ENCODE data around the gene DDX54.

The DDX54 gene

DNA sequence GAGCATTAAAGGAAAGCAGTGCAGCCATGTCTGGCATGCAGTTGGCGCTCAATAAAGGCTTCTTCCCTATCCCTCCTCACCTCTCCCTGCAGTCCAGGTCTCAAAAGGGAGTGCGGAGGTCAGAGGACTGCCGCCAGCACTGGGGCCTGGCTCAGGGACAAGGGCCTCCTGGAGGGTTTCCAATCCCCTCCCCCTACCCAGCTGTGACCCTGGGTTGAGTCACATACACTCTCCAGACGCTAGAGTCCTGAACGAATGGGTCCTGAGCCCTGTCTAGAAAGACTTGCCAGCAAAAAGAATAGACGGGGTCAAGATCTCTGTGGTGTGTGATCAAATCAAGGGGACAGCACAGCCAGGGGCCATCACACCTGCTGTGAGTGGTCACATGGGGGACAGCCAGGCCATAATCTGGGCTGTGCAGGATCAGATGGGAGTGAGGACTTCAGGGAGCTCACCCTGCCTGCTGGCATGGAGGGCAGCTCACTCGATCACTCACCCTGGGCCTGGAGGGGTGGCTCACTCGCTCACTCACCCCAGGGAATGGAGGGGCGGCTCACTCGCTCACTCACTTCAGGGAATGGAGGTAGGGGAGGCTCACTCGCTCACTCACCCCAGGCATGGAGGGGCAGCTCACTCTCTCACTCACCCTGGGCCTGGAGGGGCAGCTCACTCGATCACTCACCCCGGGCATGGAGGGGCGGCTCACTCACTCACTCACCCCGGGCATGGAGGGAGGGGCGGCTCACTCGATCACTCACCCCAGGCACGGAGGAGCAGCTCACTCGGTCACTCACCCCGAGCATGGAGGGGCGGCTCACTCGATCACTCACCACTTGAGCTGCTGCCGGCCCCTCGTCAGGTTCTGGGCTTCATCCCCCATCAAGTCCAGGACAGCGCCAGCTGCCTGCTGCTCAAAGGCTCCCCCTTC lies 22.9 kb downstream of the DDX54 start:
- no peak for DNase-seq (ENCODE audit: low read depth in 2 of 2)

DNA sequence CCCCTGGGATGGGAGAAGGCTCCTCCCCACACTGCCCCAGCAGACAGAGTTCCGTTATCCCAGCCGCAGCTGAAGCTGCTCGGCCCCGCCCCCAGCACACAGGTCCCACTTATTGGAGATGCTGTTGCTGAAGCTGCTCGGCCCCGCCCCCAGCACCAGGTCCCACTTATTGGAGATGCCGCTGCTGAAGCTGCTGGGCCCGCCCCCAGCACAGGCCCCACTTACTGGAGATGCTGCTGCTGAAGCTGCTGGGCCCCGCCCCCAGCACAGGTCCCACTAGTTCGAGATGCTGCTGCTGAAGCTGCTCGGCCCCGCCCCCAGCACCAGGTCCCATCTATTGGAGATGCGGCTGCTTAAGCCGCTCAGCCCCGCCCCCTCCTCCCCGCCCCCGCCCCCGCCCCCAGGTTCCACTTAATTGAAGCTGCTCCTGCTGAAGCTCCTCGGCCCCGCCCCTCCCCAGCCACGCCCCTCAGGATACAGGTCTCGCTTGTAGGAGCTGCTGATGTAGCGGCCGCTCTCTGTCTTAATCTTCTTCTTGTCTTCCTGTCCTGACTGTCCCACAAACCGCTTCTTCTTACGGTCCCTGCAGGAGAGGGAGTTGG lies 23.8 kb downstream of the DDX54 start:
- DNase-seq (ENCODE audit: low read depth in 2 of 2): no peak

DNA sequence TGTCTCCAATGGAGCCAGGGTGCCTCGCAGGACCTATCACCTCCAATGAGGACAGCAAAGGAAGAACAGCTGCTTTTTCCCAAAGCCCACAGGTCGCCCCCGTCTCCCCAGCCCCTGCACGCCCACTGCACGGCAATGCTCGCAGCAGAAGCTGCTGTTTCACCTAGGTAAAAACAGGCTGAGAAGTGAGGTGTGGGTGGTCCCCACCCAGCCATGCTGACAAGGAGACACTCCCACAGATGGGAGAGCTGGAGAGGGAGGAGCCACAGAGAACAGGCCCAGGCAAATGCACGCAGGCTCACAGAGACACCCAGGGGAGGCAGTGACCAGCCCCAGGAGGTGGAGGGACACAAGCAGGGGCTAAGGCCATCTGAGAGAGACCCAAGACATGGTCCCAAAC lies 25.3 kb downstream of the DDX54 start:
- DNase-seq (ENCODE audit: low read depth in 2 of 2): no peak

DNA sequence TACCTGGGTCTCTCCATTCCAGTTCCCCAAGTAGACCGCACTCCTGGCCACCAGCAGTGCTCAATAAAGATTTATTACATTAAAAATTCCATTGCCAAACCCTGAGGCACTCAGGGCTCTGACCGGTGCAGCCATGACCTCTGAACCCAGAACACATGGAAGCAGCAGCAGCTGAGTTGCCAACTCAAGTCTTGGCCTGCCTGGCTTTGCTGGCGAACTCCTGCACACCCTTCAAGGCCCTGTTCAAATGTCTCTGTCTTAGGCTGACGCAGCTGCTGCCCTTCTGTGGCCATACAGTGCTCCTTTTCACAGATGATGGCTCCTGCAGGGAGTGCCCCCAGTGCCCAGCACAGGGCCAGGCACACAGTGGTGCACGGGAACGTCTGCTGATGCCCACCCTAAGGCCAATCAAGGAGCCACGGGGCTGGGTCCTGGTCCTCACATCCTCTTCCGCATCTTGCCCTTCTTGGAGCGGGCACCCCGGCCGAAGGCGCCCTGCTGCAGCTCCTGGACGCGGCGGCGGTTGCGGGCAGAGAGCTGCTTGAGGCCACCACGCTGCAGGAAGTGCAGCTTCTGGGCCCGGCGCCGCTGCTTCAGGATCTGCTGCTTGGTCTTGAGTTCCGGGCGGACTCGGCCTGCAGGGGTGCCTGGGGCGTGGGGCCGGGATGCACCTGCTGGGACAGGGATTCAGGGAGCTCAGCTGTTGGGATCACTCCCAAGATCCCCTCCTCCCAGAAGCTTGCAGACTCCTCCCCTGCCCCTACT lies 26.7 kb downstream of the DDX54 start:
- DNase-seq (ENCODE audit: low read depth in 2 of 2): no peak

DNA sequence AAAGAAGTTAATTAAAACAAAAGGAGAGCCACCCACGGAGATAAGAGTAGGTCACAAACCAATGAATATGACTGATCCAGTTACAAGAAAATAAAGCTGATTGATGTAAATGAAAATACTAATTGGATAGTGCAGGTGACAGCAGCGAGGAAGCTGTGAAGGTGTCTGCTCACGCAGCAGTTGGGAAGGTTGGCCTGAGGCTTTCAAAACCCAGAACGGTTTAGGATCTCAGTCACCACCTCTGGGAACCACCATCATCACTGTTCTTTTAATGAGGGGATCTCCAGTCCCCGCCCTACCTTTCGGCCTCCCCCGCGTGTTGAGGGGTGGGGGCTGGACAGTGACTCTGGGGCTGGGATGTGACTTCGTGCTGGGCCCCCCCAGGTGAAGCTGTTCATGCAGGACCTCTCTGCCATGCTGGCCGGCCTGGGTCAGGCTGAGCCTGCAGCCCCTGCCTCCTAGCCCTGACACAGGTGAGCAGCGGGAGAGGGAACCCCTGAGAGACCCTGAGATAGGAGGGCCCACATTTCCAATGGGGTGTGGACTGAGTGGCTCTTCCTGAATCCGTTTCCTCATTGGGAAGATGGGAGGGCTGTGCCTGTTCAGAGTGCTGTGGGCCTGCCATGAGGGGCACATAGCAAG lies 27.9 kb downstream of the DDX54 start:
- no peak for DNase-seq (ENCODE audit: low read depth in 2 of 2)

DNA sequence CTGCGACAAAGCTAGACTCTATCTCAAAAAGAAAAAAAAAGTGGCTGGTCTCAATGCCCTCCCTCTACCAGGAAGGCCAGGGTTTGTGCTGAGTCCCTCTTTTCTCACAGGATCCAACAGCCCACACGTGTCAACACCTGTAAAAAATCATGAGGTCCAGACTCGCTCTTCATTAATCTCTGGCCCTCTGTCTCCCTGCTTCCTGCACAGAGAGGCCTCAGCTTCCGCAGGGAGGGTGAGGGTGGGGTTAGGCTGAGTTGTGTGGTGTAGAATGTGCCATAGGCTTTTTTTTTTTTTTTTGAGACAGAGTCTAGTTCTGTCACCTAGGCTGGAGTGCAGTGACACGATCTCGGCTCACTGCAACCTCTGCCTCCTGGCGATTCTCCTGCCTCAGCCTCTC lies 29.6 kb downstream of the DDX54 start:
- no peak for DNase-seq (ENCODE audit: low read depth in 2 of 2)

DNA sequence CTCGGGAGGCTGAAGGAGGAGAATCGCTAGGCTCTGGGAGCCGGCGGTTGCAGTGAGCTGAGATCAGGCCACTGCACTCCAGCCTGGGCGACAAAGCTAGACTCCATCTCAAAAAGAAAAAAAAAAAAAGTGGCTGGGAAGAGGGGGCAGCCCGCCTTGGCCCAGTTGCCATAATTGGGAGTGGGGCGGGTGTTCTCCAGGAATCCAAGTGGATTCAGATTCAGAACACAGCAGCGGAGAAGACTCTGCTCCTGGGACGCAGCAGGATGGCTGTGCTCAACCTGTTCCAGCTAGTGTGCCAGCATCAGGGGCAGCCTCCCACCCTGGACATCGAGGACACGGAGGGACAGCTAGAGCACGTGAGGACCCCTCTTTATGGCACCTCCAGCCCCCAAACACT lies 30.2 kb downstream of the DDX54 start:
- no peak for DNase-seq (ENCODE audit: low read depth in 2 of 2)

DNA sequence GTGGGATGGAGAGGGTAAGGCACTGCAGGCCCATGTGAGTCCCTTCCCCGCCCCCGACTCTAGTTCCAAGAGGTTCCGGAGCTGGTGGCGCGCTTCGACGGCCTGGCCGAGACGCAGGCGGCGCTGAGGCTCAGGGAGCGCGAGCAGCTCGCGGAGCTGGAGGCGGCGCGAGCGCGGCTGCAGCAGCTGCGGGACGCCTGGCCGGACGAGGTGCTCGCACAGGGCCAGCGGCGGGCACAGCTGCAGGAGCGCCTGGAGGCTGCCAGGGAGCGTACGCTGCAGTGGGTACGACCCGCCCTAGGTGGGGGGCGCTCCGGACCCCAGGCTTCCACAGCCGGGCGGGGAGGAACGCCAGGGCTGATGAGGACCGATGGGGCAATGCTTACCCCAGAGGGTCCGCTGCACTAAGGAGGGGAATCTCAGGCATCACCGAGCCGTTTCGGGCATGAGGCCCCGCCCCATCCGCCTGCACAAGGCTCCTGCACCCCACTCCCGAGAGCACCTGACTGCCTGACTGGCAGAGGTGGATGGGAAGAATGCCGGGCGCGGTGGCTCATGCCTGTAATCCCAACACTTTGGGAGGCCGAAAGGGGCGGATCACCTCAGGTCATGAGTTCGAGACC lies 30.8 kb downstream of the DDX54 start:
- no peak for DNase-seq (ENCODE audit: low read depth in 2 of 2)

DNA sequence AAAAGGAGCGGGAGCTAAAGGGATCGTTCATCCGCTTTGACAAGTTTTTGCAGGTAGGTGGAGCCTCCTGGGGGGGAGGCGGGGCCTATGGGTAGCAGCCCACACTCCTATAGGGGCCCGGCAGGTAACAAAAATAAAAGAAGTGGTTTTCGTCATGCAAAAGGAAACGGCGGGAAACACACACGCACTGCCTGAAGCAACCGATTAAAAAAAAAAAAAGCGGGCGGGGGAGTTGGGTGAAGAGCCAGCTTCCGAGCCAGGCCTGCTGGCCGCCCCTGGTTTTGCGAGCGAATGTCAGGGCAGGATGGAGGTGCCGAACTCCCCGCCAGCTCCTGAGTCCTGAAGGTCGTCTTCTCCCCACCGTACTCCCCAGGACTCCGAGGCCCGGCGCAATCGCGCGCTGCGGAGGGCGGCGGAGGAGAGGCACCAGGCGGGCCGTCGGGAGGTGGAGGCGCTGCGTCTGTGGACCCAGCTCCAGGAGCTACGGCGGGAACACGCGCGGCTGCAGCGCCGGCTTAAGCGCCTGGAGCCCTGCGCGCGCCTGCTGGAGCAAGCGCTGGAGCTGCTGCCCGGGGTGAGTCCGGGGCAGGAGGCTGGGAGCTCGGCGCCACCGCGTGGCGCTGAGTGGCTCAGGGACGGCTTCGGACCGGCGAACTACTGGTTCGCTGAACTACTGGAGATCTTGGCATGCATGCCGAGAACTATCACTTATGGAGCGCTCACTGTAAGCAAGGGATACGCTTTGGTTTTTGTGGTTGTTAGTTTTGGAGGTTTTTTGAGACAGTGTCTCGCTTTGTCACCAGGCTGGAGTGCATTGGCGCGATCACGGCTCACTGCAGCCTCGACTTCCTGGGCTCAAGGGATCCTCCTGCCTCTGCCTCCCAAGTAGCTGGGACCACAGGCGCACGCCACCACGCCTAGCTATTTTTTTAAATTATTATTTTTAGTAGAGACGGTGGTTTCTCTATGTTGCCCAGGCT lies 32.2 kb downstream of the DDX54 start:
- peak in 1 of 2 experiments; percentile 15 for DNase-seq (ENCODE audit: low read depth in 2 of 2)

DNA sequence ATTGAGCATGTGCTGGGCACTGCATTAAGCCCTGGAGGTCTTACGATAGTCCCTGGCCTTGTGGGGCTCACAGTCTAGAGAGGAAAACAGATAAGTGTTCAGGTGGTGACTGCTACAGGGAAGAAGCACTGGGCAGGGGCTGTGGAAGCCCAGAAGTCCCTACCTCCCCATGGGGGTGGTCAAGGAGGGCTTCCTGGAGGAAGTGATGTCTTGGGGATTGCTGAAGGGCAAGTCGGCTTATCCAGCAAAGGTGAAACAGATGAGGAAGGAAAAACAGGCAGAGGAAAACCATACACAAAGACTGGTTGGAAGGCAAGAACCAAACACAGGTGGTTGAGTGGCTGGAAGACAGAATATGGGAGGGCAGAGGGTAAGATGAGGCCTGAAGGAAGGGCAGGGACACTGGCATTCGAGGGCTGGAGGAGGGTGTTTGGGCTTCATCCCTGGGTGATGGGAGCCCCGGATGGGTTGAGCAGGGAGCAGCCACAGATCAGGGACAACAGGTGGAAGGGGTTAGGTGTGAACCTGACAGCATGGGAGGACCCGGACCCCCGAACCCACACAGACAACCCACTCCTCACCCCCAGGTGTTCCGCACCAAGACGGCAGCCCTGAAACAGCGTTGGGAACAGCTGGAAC lies 33.0 kb downstream of the DDX54 start:
- DNase-seq (ENCODE audit: low read depth in 2 of 2): no peak

DNA sequence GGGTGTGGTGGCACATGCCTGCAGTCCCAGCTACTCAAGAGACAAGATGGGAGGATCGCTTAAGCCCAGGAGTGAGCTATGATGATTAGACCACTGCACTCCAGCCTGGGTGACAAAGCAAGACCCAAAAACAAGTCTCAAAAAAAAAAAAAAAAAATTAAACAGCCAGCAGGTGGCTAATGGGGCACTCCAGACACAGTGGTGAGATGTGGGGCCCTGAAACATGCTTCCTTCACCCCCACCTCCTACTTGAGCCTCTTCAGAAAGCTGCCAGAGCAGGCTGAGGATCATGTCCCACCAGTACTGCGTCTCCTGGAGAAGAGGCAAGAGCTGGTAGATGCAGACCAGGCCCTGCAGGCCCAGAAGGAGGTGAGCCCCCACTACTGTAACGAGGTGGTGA lies 33.6 kb downstream of the DDX54 start:
- no peak for DNase-seq (ENCODE audit: low read depth in 2 of 2)

DNA sequence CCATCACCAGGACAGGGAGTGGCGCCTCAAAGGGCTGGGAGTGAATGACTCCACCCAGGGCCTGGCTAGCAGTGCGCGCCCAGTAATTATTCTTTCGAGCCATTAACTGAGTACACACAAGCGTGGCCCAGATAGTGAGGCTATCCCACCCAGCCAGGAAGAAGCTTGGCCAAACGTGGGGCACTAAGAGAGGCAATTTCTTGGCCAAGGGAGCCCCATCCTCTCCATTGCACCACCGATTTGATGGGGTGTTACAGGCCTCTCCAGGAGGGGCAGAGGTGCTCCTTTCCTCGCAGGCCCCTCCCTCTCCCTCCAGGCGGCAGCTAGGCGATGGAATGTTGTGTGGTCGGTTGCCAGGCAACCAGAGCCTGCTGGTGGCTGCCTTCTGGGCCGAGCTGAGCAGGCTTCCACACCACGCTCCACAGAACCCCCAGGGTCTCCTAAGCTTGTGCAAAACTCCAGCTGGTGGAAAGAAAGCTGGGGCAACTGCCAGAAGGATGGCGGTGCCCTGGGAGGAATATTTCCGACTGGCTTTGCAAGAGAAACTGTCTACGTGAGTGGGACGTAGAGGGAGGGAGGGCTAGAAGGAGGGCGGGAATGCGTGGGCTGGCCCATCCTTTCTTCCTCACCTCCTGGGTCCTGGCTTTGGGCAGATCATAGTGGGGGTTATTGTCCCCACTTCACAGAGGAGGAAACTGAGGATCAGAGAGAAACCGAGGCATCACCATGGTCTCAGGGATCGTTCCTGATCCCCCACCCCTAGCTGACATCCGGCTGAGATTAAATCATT lies 35.7 kb downstream of the DDX54 start, which contains the start of gene CFAP73:
CFAP73 (plus strand) TSS at position 364 of the 790 bp plus-strand sequence; CDS start at position 498, 134 bp downstream.
- DNase-seq (ENCODE audit: low read depth in 2 of 2): peak; percentile 57 to 63

DNA sequence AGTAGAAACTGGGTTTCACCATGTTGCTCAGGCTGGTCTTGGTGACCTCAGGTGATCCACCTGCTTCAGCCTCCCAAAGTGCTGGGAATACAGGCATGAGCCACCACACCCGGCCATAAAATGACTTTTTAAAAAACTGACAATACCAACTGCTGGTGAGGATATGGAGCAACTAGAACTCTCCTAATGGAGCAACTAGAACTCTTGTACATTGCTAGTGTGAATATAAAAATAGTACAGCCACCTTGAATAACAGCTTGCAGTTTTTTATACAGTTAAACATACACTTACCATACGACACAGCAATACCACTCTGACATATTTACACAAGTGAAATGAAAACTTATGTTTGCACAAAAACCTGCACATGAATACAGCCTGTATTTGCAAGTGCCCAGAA lies 38.3 kb downstream of the DDX54 start:
- no peak for DNase-seq (ENCODE audit: low read depth in 2 of 2)

DNA sequence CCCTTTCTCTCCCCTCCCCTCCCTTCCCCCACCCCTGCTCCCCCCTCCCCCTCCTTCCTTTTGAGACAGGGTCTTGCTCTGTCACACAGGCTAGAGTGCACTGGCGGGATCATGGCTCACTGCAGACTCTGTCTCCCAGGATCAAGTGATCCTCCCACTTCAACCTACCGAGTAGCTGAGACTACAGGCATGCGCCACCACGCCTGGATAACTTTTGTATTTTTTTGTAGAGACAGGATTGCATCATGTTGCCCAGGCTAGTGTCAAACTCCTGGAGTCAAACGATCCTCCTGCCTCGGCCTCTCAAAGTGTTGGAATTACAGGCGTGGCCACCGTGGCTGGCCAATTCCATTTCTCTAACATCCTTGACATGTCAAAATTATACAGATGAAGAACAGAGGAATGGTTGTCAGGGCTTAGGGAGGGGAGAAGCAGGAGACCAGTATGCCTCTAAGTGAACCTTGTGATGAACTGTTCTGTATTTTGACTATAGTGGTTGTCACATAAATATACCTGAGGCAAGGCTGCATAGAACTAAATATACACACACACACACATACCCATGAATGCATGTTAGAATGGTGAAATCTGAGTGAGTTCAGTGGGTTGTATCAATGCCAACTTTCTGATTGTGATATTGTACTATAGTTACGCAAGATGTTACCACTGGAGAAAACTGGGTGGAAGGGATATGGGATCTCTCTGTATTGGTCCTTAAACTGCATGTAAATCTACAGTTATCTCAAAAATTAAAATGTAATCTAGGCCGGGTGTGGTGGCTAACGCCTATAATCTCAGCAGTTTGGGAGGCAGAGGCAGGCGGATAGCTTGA lies 39.3 kb downstream of the DDX54 start:
- no peak for DNase-seq (ENCODE audit: low read depth in 2 of 2)

DNA sequence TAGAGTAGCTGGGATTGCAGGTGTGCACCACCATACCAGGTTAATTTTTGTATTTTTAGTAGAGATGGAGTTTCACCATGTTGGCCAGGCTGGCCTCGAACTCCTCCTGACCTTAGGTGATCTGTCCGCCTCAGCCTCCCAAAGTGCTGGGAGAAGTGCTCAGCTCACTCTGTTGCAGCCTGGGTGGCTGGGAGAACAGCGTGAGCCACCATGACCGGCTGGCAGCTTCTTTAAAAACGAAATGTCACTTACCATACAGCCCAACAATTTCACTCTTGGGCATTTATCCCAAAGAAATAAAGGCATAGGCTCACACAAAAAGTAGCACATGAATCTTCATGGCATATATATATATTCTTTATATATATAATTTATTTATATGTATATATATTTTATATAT lies 40.5 kb downstream of the DDX54 start:
- no peak for DNase-seq (ENCODE audit: low read depth in 2 of 2)

DNA sequence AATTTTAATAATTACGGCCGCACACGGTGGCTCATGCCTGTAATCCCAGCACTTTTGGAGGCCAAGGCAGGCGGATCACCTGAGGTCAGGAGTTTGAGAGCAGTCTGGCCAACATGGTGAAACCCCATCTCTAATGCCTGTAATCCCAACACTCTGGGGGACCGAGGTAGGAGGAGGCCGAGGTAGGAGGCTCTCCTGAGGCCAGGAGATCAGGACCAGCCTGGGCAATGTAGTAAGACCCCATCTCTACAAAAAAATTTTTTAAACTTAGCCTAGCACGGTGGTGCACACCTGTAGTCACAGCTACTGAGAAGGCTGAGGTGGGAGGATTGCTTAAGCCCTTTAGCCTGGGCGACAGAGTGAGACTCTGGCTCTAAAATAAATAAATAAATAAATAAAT lies 41.3 kb downstream of the DDX54 start:
- DNase-seq (ENCODE audit: low read depth in 2 of 2): no peak

DNA sequence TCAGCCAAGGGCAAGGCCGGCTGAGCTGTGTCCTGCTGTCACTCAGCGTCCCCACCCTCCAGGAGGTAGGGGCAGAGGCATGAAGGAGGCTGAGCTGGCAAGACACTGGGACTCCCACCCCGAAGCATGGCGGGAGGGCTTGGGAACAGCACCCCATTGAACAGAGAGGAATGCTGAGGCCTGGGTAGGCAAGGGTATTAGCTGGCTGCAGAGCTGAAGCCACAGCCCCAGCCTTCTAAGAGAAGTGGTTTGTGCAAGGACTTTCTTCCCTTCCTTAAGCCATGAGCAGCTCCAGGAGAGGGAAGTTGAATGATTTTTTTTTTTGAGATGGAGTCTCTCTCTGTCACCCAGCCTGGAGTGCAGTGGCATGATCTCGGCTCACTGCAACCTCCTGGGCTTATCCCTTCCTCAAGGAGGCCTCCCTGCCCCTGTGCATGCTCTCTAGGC lies 42.4 kb downstream of the DDX54 start:
- DNase-seq (ENCODE audit: low read depth in 2 of 2): no peak

Data from fibroblast of skin of left biceps (primary cell).